Liver (tissue), 9 donors: ENCODE data around the gene OR52M1. TPM values are rescaled to one million over a fixed set of nuclear protein-coding genes. Genes with fewer than 3 reads are reported as not detected.

ENCODE experiments used
- DNase-seq: peaks from one replicate; pipeline ENCODE4 v3.0.0-alpha.2; 2017; ENCODE audit warnings: low spot score
- H3K27ac ChIP-seq, 2 donors: one replicate each; pipeline ENCODE4 v1.7.0; 2013; ENCODE audit warnings: inconsistent platforms in 2 of 2, low read length in 2 of 2, control low read depth in 1 of 2, low read depth in 1 of 2, mild to moderate bottlenecking in 1 of 2
- H3K27me3 ChIP-seq, 4 donors: one replicate each; pipeline versions ENCODE4 v1.6.1 to v1.7.0; 2013; ENCODE audit warnings: low read length in 3 of 4, inconsistent platforms in 1 of 4, mild to moderate bottlenecking in 1 of 4, moderate library complexity in 1 of 4; ENCODE audit not compliant: control insufficient read depth in 4 of 4, insufficient read depth in 4 of 4
- H3K36me3 ChIP-seq, 4 donors: one replicate each; pipeline versions ENCODE4 v1.6.1 to v1.7.0; 2013; ENCODE audit warnings: low read length in 3 of 4, mild to moderate bottlenecking in 3 of 4, low read depth in 1 of 4, moderate library complexity in 1 of 4; ENCODE audit not compliant: control insufficient read depth in 4 of 4, insufficient read depth in 3 of 4
- H3K4me1 ChIP-seq, 4 donors: one replicate each; pipeline versions ENCODE4 v1.6.1 to v1.7.0; 2013; ENCODE audit warnings: low read length in 3 of 4, mild to moderate bottlenecking in 3 of 4, moderate library complexity in 1 of 4; ENCODE audit not compliant: control insufficient read depth in 4 of 4, insufficient read depth in 4 of 4
- H3K4me3 ChIP-seq, 3 donors: one replicate each; pipeline versions ENCODE4 v1.6.1 to v1.7.0; 2013; ENCODE audit warnings: low read length in 3 of 3, control low read depth in 1 of 3, low read depth in 1 of 3, mild to moderate bottlenecking in 1 of 3
- H3K9ac ChIP-seq, 2 donors: one replicate each; pipeline ENCODE4 v1.7.0; 2013; ENCODE audit warnings: low read length in 2 of 2, mild to moderate bottlenecking in 2 of 2, moderate library complexity in 2 of 2, control low read depth in 1 of 2, low read depth in 1 of 2
- H3K9me3 ChIP-seq, 4 donors: one replicate each; pipeline versions ENCODE4 v1.6.1 to v1.7.0; 2013; ENCODE audit warnings: low read length in 3 of 4; ENCODE audit not compliant: control insufficient read depth in 4 of 4
- EGR1 ChIP-seq, 2 donors: IDR thresholded peaks; 2 replicates each; pipeline ENCODE4 v1.6.1; 2016 to 2018; ENCODE audit warnings: antibody characterized with exemption in 2 of 2, low read depth in 2 of 2
- FOXA1 ChIP-seq: IDR thresholded peaks from 2 replicates; pipeline ENCODE4 v1.6.1; 2016; ENCODE audit warnings: antibody characterized with exemption
- FOXA2 ChIP-seq: IDR thresholded peaks from 2 replicates; pipeline ENCODE4 v1.6.1; 2016; ENCODE audit warnings: antibody characterized with exemption
- GABPA ChIP-seq, 2 donors: IDR thresholded peaks in 1 of 2; conservative IDR thresholded peaks in 1 of 2; 2 replicates each; pipeline ENCODE4 v1.6.1; 2016; ENCODE audit warnings: antibody characterized with exemption in 2 of 2, mild to moderate bottlenecking in 1 of 2, moderate library complexity in 1 of 2
- HNF4A ChIP-seq, 2 donors: conservative IDR thresholded peaks; 2 replicates each; pipeline ENCODE4 v1.6.1; 2016; ENCODE audit warnings: antibody characterized with exemption in 2 of 2, mild to moderate bottlenecking in 2 of 2
- HNF4G ChIP-seq: IDR thresholded peaks from 2 replicates; pipeline ENCODE4 v1.6.1; 2016; ENCODE audit warnings: antibody characterized with exemption
- JUND ChIP-seq, 2 donors: IDR thresholded peaks; 2 replicates each; pipeline ENCODE4 v1.6.1; 2016; ENCODE audit warnings: antibody characterized with exemption in 2 of 2
- NR2F2 ChIP-seq: IDR thresholded peaks from 2 replicates; pipeline ENCODE4 v1.6.1; 2016; ENCODE audit warnings: antibody characterized with exemption
- RXRA ChIP-seq, 2 donors: IDR thresholded peaks; 2 replicates each; pipeline ENCODE4 v1.6.1; 2017 to 2018; ENCODE audit warnings: antibody characterized with exemption in 2 of 2, mild to moderate bottlenecking in 1 of 2
- SP1 ChIP-seq: IDR thresholded peaks from 2 replicates; pipeline ENCODE4 v1.6.1; 2018; ENCODE audit warnings: antibody characterized with exemption, mild to moderate bottlenecking
- TAF1 ChIP-seq: conservative IDR thresholded peaks from 2 replicates; pipeline ENCODE4 v1.6.1; 2016; ENCODE audit warnings: antibody characterized with exemption, mild to moderate bottlenecking
- YY1 ChIP-seq: IDR thresholded peaks from 2 replicates; pipeline ENCODE4 v1.6.1; 2016; ENCODE audit warnings: antibody characterized with exemption, mild to moderate bottlenecking
- WGBS: extraction: QIAGEN DNeasy Blood & Tissue Kit; methylation state at CpG from one replicate; pipeline ENCODE4 v1.1.7; 2013; 5-methylcytosine and 5-hydroxymethylcytosine counted together
- polyA plus RNA-seq, 2 donors: library from polyadenylated mRNA; stranded (reverse) in 1 of 2; unstranded in 1 of 2; fragments of 200-250 nt in 1 of 2; fragments of >200 nt in 1 of 2; fragmentation: Nextera tagmentation in 1 of 2; extraction: Ambion mirVana in 1 of 2; gene quantifications; one replicate each; pipeline versions ENCODE4 v1.2.1 to v1.2.3, GENCODE V29; 2013 to 2015
- total RNA-seq, 2 donors: library from RNA; depleted of rRNA; stranded (reverse); fragments of >200 nt; gene quantifications; one replicate each; pipeline ENCODE4 v1.2.3, GENCODE V29; 2014
- TF ChIP-seq, protein P1 (sequence below): IDR thresholded peaks from 2 replicates; pipeline ENCODE4 v1.6.1; 2016; ENCODE audit warnings: antibody characterized with exemption
- TF ChIP-seq, protein P2 (sequence below): IDR thresholded peaks from 2 replicates; pipeline ENCODE4 v1.6.1; 2016; ENCODE audit warnings: antibody characterized with exemption
- TF ChIP-seq, protein P3 (sequence below): IDR thresholded peaks from 2 replicates; pipeline ENCODE4 v1.6.1; 2016; ENCODE audit warnings: antibody characterized with exemption
- TF ChIP-seq, protein P4 (sequence below): IDR thresholded peaks from 2 replicates; pipeline ENCODE4 v1.6.1; 2016; ENCODE audit warnings: antibody characterized with exemption, mild to moderate bottlenecking
- TF ChIP-seq, protein P5 (sequence below): fragments of 150-350 bp; IDR thresholded peaks from 2 replicates; pipeline ENCODE4 v1.5.1; 2017; ENCODE audit warnings: improper control_type of control experiment, low read depth, low read length; ENCODE audit not compliant: missing input control
- donor health status: healthy.
- donor health status: healthy.
- donor health status: healthy.
- donor health status: healthy.
- donor health status: healthy.

Gene OR52M1
- total and polyA plus RNA-seq, 4 donors = not detected

DNA sequence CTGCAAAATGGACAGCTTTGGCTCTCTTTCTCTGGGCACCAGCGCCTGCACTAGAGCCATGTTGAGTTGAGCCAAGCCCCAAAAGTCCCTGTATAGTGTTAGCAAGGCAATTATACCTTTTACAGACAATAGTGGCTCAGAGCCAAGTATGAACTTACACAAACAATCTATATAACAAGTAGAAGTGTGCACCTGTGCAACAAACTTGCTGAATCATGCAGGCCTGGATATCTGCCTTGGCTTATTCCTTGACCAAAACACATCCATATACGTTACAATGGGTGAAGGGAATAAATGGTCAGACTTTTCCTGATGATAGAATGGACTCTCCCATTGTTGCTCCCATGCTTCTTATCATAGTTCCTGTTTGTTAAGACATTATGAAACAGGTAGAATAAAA lies 32.8 kb downstream of the OR52M1 start:
- no peak overlapping the region for H3K27ac ChIP-seq
- WGBS = 83% methylated on average over 2 of the region's 2 CpGs

DNA sequence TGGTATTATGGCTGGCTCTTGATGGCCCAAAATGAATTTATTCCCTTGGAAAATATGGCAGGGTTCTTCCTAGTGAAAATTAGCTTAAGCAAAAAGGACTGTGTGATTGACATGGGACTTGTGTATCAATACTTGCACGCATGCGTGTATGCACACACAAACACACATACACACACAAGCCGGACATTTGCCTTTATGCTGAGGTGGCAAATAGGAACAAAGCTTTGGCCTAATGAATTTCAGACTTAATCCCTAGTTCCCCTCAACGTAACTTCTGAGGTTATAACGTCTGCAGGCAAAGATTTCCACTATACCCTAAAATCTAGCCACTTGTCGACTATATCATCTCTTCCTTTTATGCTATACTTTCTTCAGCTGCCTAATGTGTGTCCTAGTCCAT lies 33.6 kb downstream of the OR52M1 start:
- Histone ChIP-seq H3K4me3 (no peak overlapping the region), H3K27me3 (no peaks in the 10 kb centered on the region), H3K9me3 (no peaks in the 10 kb centered on the region), H3K4me1 (no peaks in the 10 kb centered on the region), H3K9ac (no peak overlapping the region), H3K36me3 (no peaks in the 10 kb centered on the region), H3K27ac (no peak overlapping the region)
- no peak for DNase-seq
- WGBS = 89% methylated on average over 6 of the region's 6 CpGs
- TF ChIP-seq RXRA (IDR thresholded peaks at IDR 0.05) (no peak), FOXA1 (no peak), JUND (IDR thresholded peaks at IDR 0.05) (no peak), FOXA2 (no peak), EGR1 (IDR thresholded peaks at IDR 0.05; ENCODE audit: low read depth in 2 of 2) (no peak), SP1 (no peak), NR2F2 (no peak), TAF1 (no peak), YY1 (no peak)
- TF ChIP-seq, protein P1, sequence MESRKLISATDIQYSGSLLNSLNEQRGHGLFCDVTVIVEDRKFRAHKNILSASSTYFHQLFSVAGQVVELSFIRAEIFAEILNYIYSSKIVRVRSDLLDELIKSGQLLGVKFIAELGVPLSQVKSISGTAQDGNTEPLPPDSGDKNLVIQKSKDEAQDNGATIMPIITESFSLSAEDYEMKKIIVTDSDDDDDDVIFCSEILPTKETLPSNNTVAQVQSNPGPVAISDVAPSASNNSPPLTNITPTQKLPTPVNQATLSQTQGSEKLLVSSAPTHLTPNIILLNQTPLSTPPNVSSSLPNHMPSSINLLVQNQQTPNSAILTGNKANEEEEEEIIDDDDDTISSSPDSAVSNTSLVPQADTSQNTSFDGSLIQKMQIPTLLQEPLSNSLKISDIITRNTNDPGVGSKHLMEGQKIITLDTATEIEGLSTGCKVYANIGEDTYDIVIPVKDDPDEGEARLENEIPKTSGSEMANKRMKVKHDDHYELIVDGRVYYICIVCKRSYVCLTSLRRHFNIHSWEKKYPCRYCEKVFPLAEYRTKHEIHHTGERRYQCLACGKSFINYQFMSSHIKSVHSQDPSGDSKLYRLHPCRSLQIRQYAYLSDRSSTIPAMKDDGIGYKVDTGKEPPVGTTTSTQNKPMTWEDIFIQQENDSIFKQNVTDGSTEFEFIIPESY = no peak
- TF ChIP-seq, protein P2, sequence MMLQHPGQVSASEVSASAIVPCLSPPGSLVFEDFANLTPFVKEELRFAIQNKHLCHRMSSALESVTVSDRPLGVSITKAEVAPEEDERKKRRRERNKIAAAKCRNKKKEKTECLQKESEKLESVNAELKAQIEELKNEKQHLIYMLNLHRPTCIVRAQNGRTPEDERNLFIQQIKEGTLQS = no peak
- TF ChIP-seq, protein P3, sequence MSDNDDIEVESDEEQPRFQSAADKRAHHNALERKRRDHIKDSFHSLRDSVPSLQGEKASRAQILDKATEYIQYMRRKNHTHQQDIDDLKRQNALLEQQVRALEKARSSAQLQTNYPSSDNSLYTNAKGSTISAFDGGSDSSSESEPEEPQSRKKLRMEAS = no peak

More for the DNA sequence above, 32.8 kb downstream of the OR52M1 start:
- no peak for DNase-seq
- no peaks in the 10 kb centered on the region for H3K36me3 ChIP-seq
- H3K9ac ChIP-seq = no peak overlapping the region
- H3K4me1 ChIP-seq = no peaks in the 10 kb centered on the region
- no peaks in the 10 kb centered on the region for H3K9me3 ChIP-seq
- H3K4me3 ChIP-seq = no peak overlapping the region
- TF ChIP-seq, protein P1 = no peak
- TF ChIP-seq NR2F2 (no peak), HNF4G (no peak), JUND (IDR thresholded peaks at IDR 0.05) (no peak), GABPA (IDR thresholded peaks at IDR 0.05 in 1 of 2, conservative IDR thresholded peaks at IDR 0.05 in 1 of 2) (no peak), FOXA2 (no peak), TAF1 (no peak), SP1 (no peak), EGR1 (IDR thresholded peaks at IDR 0.05; ENCODE audit: low read depth in 2 of 2) (no peak), HNF4A (conservative IDR thresholded peaks at IDR 0.05) (no peak), YY1 (no peak)
- TF ChIP-seq, protein P4, sequence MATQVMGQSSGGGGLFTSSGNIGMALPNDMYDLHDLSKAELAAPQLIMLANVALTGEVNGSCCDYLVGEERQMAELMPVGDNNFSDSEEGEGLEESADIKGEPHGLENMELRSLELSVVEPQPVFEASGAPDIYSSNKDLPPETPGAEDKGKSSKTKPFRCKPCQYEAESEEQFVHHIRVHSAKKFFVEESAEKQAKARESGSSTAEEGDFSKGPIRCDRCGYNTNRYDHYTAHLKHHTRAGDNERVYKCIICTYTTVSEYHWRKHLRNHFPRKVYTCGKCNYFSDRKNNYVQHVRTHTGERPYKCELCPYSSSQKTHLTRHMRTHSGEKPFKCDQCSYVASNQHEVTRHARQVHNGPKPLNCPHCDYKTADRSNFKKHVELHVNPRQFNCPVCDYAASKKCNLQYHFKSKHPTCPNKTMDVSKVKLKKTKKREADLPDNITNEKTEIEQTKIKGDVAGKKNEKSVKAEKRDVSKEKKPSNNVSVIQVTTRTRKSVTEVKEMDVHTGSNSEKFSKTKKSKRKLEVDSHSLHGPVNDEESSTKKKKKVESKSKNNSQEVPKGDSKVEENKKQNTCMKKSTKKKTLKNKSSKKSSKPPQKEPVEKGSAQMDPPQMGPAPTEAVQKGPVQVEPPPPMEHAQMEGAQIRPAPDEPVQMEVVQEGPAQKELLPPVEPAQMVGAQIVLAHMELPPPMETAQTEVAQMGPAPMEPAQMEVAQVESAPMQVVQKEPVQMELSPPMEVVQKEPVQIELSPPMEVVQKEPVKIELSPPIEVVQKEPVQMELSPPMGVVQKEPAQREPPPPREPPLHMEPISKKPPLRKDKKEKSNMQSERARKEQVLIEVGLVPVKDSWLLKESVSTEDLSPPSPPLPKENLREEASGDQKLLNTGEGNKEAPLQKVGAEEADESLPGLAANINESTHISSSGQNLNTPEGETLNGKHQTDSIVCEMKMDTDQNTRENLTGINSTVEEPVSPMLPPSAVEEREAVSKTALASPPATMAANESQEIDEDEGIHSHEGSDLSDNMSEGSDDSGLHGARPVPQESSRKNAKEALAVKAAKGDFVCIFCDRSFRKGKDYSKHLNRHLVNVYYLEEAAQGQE = no peak
- TF ChIP-seq, protein P3 = no peak
- TF ChIP-seq, protein P5, sequence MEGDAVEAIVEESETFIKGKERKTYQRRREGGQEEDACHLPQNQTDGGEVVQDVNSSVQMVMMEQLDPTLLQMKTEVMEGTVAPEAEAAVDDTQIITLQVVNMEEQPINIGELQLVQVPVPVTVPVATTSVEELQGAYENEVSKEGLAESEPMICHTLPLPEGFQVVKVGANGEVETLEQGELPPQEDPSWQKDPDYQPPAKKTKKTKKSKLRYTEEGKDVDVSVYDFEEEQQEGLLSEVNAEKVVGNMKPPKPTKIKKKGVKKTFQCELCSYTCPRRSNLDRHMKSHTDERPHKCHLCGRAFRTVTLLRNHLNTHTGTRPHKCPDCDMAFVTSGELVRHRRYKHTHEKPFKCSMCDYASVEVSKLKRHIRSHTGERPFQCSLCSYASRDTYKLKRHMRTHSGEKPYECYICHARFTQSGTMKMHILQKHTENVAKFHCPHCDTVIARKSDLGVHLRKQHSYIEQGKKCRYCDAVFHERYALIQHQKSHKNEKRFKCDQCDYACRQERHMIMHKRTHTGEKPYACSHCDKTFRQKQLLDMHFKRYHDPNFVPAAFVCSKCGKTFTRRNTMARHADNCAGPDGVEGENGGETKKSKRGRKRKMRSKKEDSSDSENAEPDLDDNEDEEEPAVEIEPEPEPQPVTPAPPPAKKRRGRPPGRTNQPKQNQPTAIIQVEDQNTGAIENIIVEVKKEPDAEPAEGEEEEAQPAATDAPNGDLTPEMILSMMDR = no peak
- TF ChIP-seq, protein P2 = no peak
- no peaks in the 10 kb centered on the region for H3K27me3 ChIP-seq
